Prostate gland (tissue), 2 donors: ENCODE measurements around the gene MAPK1. TPM values are rescaled to one million over a fixed set of nuclear protein-coding genes. Genes with fewer than 3 reads are reported as not detected.

Experiments
- DNase-seq: peaks from one replicate; pipeline ENCODE4 v3.0.0-alpha.2; 2019; ENCODE audit warnings: low spot score
- H3K27ac ChIP-seq, 2 donors: fragments of 200-600 bp; sonication (generic); 2 replicates each; pipeline ENCODE4 v1.5.1; 2017 to 2019
- H3K27me3 ChIP-seq: fragments of 200-600 bp; sonication (generic); replicated peaks from 2 replicates; pipeline ENCODE4 v1.5.1; 2019; ENCODE audit not compliant: insufficient read depth
- H3K36me3 ChIP-seq, 2 donors: fragments of 200-600 bp; sonication (generic); 1 replicate in 1 of 2; 2 replicates in 1 of 2; pipeline versions ENCODE4 v1.5.1 to v1.8.1; 2017 to 2019
- H3K4me1 ChIP-seq: fragments of 200-600 bp; sonication (generic); replicated peaks from 2 replicates; pipeline ENCODE4 v1.5.1; 2019
- H3K4me3 ChIP-seq, 2 donors: fragments of 200-600 bp; sonication (generic); 2 replicates each; pipeline ENCODE4 v1.5.1; 2017 to 2019
- H3K9me3 ChIP-seq: fragments of 200-600 bp; sonication (generic); 2 replicates; pipeline ENCODE4 v1.5.1; 2017
- CTCF ChIP-seq, 4 experiments: fragments of 200-600 bp in 2 of 4; fragments of 450-650 bp in 2 of 4; sonication (generic) in 2 of 4; IDR thresholded peaks; 1 replicate in 3 of 4; 2 replicates in 1 of 4; pipeline ENCODE4 v1.5.1; 2016 to 2019; ENCODE audit warnings: antibody characterized with exemption in 4 of 4, mild to moderate bottlenecking in 2 of 4, moderate library complexity in 2 of 4
- POLR2A ChIP-seq: fragments of 450-650 bp; IDR thresholded peaks from one replicate; pipeline ENCODE4 v1.6.1; 2016; ENCODE audit warnings: antibody characterized with exemption, mild to moderate bottlenecking
- POLR2AphosphoS5 ChIP-seq: sonication (generic); formaldehyde crosslinking; IDR thresholded peaks from one replicate; pipeline ENCODE4 v1.6.1; 2017; ENCODE audit warnings: antibody characterized with exemption
- WGBS: methylation state at CpG from one replicate; pipeline ENCODE4 v1.1.5; 2018; 5-methylcytosine and 5-hydroxymethylcytosine counted together
- intact Hi-C: fragments of 100-400 bp; cut with DNase I; formaldehyde crosslinking; loops from one replicate; pipeline ENCODE4 v1.14.2; 2022
- total RNA-seq, 2 donors: library from RNA; depleted of rRNA; stranded (reverse); fragments of >200 nt; gene quantifications; one replicate each; pipeline ENCODE4 v1.1.0, GENCODE V29; 2016

Gene MAPK1
- total RNA-seq, 2 donors from 2014 or later: 89.6 to 92.1 TPM

GRCh38 chr22:21741790-21742189 is 125.7 kb downstream of the MAPK1 start:
- TF ChIP-seq POLR2AphosphoS5 (no peak), CTCF (IDR thresholded peaks at IDR 0.05) (no peak), POLR2A (no peak)

GRCh38 chr22:21741059-21741458 is 126.4 kb downstream of the MAPK1 start:
- TF ChIP-seq POLR2A (no peak), POLR2AphosphoS5 (no peak), CTCF (IDR thresholded peaks at IDR 0.05) (no peak)
- no peak for DNase-seq
- Histone ChIP-seq H3K36me3 (no peaks in the 10 kb centered on the region), H3K27me3 (no peaks in the 10 kb centered on the region), H3K4me3 (no peak overlapping the region), H3K9me3 (no peaks in the 10 kb centered on the region), H3K4me1 (no peaks in the 10 kb centered on the region), H3K27ac (no peak overlapping the region)
- 88% methylated on average over 10 of the region's 10 CpGs for WGBS
- intact Hi-C loops: no loop called here

More at GRCh38 chr22:21741790-21742189, 125.7 kb downstream of the MAPK1 start:
- Histone ChIP-seq H3K4me1 (no peaks in the 10 kb centered on the region), H3K4me3 (no peak overlapping the region), H3K36me3 (no peaks in the 10 kb centered on the region), H3K27ac (no peak overlapping the region), H3K9me3 (no peaks in the 10 kb centered on the region), H3K27me3 (no peaks in the 10 kb centered on the region)
- WGBS: 82% methylated on average over 6 of the region's 6 CpGs
- DNase-seq: no peak
- intact Hi-C loops: no loop called here

- Histone ChIP-seq H3K27ac (no peak overlapping the region), H3K36me3 (no peaks in the 10 kb centered on the region), H3K9me3 (no peaks in the 10 kb centered on the region), H3K27me3 (no peaks in the 10 kb centered on the region), H3K4me1 (peaks cover under 1% of the 10 kb centered on the region), H3K4me3 (no peak overlapping the region)
- DNase-seq: no peak
- intact Hi-C loops: loop anchor here (10.0 kb wide), 1 partner anchor 95 kb away; no protein-coding TSS in a partner anchor
- TF ChIP-seq CTCF (IDR thresholded peaks at IDR 0.05): no peak
- TF ChIP-seq POLR2AphosphoS5: no peak
- TF ChIP-seq POLR2A: no peak
- 91% methylated on average over 5 of the region's 5 CpGs for WGBS
These were observed 127.5 kb downstream of the MAPK1 start for GRCh38 chr22:21739828-21740377.

- H3K27me3 ChIP-seq: no peaks in the 10 kb centered on the region
- H3K4me3 ChIP-seq: no peak overlapping the region
- H3K4me1 ChIP-seq: peaks cover 3% of the 10 kb centered on the region
- WGBS: 48% methylated on average over 7 of the region's 7 CpGs
- no peak overlapping the region for H3K27ac ChIP-seq
- H3K9me3 ChIP-seq: no peaks in the 10 kb centered on the region
- intact Hi-C loops: loop anchor here (10.0 kb wide), 1 partner anchor 96 kb away; no protein-coding TSS in a partner anchor
- DNase-seq: no peak
- TF ChIP-seq POLR2AphosphoS5: no peak
- TF ChIP-seq POLR2A: no peak
- TF ChIP-seq CTCF (IDR thresholded peaks at IDR 0.05): no peak
- H3K36me3 ChIP-seq: no peaks in the 10 kb centered on the region
These were observed 128.5 kb downstream of the MAPK1 start for GRCh38 chr22:21738966-21739365.

- H3K27ac ChIP-seq: no peak overlapping the region
- intact Hi-C loops: loop anchor here (10.0 kb wide), 1 partner anchor 97 kb away; no protein-coding TSS in a partner anchor
- peaks cover 3% of the 10 kb centered on the region for H3K4me1 ChIP-seq
- no peaks in the 10 kb centered on the region for H3K9me3 ChIP-seq
- no peak overlapping the region for H3K4me3 ChIP-seq
- no peak for DNase-seq
- no peaks in the 10 kb centered on the region for H3K27me3 ChIP-seq
- TF ChIP-seq CTCF (IDR thresholded peaks at IDR 0.05) (no peak), POLR2AphosphoS5 (no peak), POLR2A (no peak)
- WGBS: 79% methylated on average over 8 of the region's 8 CpGs
- H3K36me3 ChIP-seq: no peaks in the 10 kb centered on the region
These were observed 129.4 kb downstream of the MAPK1 start for GRCh38 chr22:21738081-21738480.
